22Rv1 (cell line): ENCODE measurements around the gene ZNF829.

Source experiments
- CTCF ChIP-seq: fragments of 450-650 bp; IDR thresholded peaks from 2 replicates; pipeline ENCODE4 v1.5.1; 2017; ENCODE audit warnings: mild to moderate bottlenecking
- ZFX ChIP-seq: fragments of 450-650 bp; IDR thresholded peaks from 2 replicates; pipeline ENCODE4 v1.6.1; 2017; ENCODE audit warnings: antibody characterized with exemption, borderline replicate concordance

DNA sequence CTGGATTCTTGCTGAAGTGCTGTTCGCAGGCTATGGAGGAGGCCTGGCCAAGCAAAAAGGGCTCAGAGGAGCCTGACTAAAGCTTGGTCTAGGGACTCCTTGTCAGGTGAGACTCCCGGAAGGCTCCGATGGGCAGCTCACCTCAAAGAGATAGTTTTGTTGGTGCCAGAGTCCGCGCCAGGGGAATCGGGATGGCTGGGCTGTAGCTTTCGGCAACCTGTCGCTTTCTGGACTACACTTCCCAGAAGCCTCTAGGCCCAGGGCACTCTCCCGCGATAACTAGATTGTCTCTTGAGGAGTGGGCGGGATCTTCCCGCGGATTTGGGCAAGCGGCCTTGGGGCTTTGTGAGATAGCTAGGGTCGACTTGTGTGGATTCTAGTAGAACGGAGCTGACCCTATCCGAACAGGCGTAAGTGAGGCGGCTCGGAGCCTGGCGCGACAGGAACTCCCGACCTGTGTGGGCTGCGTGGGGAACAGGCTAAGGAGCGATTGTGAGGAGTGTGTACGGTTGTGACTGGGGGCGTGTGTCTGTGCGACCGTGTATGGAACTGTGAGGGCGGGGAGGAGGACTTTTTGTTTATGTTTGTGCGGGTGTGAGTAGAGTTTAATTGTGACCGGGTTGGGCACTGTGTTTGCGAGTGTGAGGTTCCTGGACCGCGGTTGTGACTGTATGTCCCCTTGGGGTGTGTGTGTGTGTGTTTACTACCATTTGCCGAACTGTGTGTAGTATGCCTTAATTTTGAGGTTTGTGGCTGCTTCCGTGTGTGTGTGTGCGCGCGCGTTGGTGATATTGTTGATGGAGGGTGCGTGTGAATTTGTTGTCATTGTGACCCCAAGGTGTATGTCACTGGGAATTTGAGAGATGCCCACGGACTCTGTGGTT lies 65.3 kb downstream of the ZNF829 start, which contains the start of gene ZNF345:
- TF ChIP-seq CTCF (no peak), ZFX (no peak)
